Right hindlimb (tissue), 1 donor: ENCODE data around the gene TMEM108.

Experiments used
- DNase-seq: peaks from one replicate; pipeline ENCODE4 v3.0.0-alpha.2; 2018

TMEM108 gene

GRCh38 chr3:133121450-133121849 lies 83.3 kb downstream of the TMEM108 start:
- no peak for DNase-seq

GRCh38 chr3:133123636-133124035 lies 85.4 kb downstream of the TMEM108 start:
- no peak for DNase-seq

GRCh38 chr3:133124511-133124910 lies 86.3 kb downstream of the TMEM108 start:
- peak; percentile 57 for DNase-seq

GRCh38 chr3:133125171-133125570 lies 87.0 kb downstream of the TMEM108 start:
- no peak for DNase-seq

- no peak for DNase-seq
These were observed 87.6 kb downstream of the TMEM108 start for GRCh38 chr3:133125802-133126201.

- no peak for DNase-seq
These were observed 89.2 kb downstream of the TMEM108 start for GRCh38 chr3:133127381-133127780.

- DNase-seq: no peak
These were observed 92.0 kb downstream of the TMEM108 start for GRCh38 chr3:133130168-133130567.

GRCh38 chr3:133135306-133135705 lies 97.1 kb downstream of the TMEM108 start:
- no peak for DNase-seq

- DNase-seq: no peak
These were observed 98.2 kb downstream of the TMEM108 start for GRCh38 chr3:133136114-133137041.

- DNase-seq: no peak
These were observed 99.1 kb downstream of the TMEM108 start for GRCh38 chr3:133137042-133137996.

- no peak for DNase-seq
These were observed 99.8 kb downstream of the TMEM108 start for GRCh38 chr3:133138017-133138416.

GRCh38 chr3:133152056-133152455 lies 113.9 kb downstream of the TMEM108 start:
- DNase-seq: no peak

- no peak for DNase-seq
These were observed 114.6 kb downstream of the TMEM108 start for GRCh38 chr3:133152681-133153220.

GRCh38 chr3:133153382-133153781 lies 115.2 kb downstream of the TMEM108 start:
- DNase-seq: no peak

- no peak for DNase-seq
These were observed 119.5 kb downstream of the TMEM108 start for GRCh38 chr3:133157716-133158115.

- no peak for DNase-seq
These were observed 120.5 kb downstream of the TMEM108 start for GRCh38 chr3:133158686-133159085.

- DNase-seq: no peak
These were observed 121.6 kb downstream of the TMEM108 start for GRCh38 chr3:133159498-133160475.

GRCh38 chr3:133161656-133162055 lies 123.5 kb downstream of the TMEM108 start:
- no peak for DNase-seq

GRCh38 chr3:133162265-133162664 lies 124.1 kb downstream of the TMEM108 start:
- no peak for DNase-seq

- DNase-seq: no peak
These were observed 124.6 kb downstream of the TMEM108 start for GRCh38 chr3:133162670-133163305.

- no peak for DNase-seq
These were observed 129.3 kb downstream of the TMEM108 start for GRCh38 chr3:133167340-133168024.
